BE2C (cell line): ENCODE measurements around the gene FRMD4B.

ENCODE experiments used
- DNase-seq: peaks from one replicate; pipeline ENCODE4 v3.0.0-alpha.2; 2020
- H3K27me3 ChIP-seq: fragments of 250-450 bp; sonication (Bioruptor Pico); 2 replicates; pipeline ENCODE4 v1.5.1; 2020; ENCODE audit warnings: mild to moderate bottlenecking
- H3K36me3 ChIP-seq: fragments of 250-450 bp; sonication (Bioruptor Pico); 2 replicates; pipeline ENCODE4 v1.5.1; 2020; ENCODE audit warnings: mild to moderate bottlenecking
- H3K4me1 ChIP-seq: fragments of 250-450 bp; sonication (Bioruptor Pico); 2 replicates; pipeline ENCODE4 v1.5.1; 2020
- H3K4me3 ChIP-seq: 2 replicates; pipeline ENCODE4 v1.5.1; 2011; ENCODE audit warnings: low read depth, low read length
- H3K9me3 ChIP-seq: fragments of 250-450 bp; sonication (Bioruptor Pico); 2 replicates; pipeline ENCODE4 v1.5.1; 2020
- CTCF ChIP-seq: IDR thresholded peaks from 2 replicates; pipeline ENCODE4 v1.5.1; 2012; ENCODE audit warnings: mild to moderate bottlenecking, low read depth, low read length

FRMD4B gene

GRCh38 chr3:69160107-69160506 lies 225.8 kb downstream of the FRMD4B start:
- Histone ChIP-seq H3K4me1 (no peaks in the 10 kb centered on the region), H3K9me3 (no peaks in the 10 kb centered on the region), H3K36me3 (no peaks in the 10 kb centered on the region), H3K27me3 (no peaks in the 10 kb centered on the region), H3K4me3 (no peak overlapping the region)
- DNase-seq = no peak
- no peak for TF ChIP-seq CTCF

GRCh38 chr3:69149586-69149985 lies 236.3 kb downstream of the FRMD4B start:
- Histone ChIP-seq H3K27me3 (no peaks in the 10 kb centered on the region), H3K36me3 (no peaks in the 10 kb centered on the region), H3K4me3 (no peak overlapping the region), H3K4me1 (peaks cover 5% of the 10 kb centered on the region; the same call in 1 of the 2 replicates), H3K9me3 (no peaks in the 10 kb centered on the region)
- DNase-seq = no peak
- no peak for TF ChIP-seq CTCF

GRCh38 chr3:69145688-69146087 lies 240.2 kb downstream of the FRMD4B start:
- Histone ChIP-seq H3K4me3 (no peak overlapping the region), H3K4me1 (peaks cover 6% of the 10 kb centered on the region; the same call in 1 of the 2 replicates), H3K9me3 (no peaks in the 10 kb centered on the region), H3K36me3 (no peaks in the 10 kb centered on the region), H3K27me3 (no peaks in the 10 kb centered on the region)
- no peak for TF ChIP-seq CTCF
- no peak for DNase-seq

- no peaks in the 10 kb centered on the region for H3K36me3 ChIP-seq
- TF ChIP-seq CTCF = no peak
- no peak overlapping the region for H3K4me3 ChIP-seq
- peaks cover 6% of the 10 kb centered on the region; the same call in 1 of the 2 replicates for H3K4me1 ChIP-seq
- peak; percentile 24 for DNase-seq
- no peaks in the 10 kb centered on the region for H3K27me3 ChIP-seq
- no peaks in the 10 kb centered on the region for H3K9me3 ChIP-seq
Observed at GRCh38 chr3:69144631-69145245, 241.2 kb downstream of the FRMD4B start.

- TF ChIP-seq CTCF = no peak
- H3K27me3 ChIP-seq = no peaks in the 10 kb centered on the region
- H3K4me1 ChIP-seq = peaks cover 6% of the 10 kb centered on the region; the same call in 1 of the 2 replicates
- no peaks in the 10 kb centered on the region for H3K36me3 ChIP-seq
- H3K9me3 ChIP-seq = no peaks in the 10 kb centered on the region
- no peak overlapping the region for H3K4me3 ChIP-seq
- no peak for DNase-seq
Observed at GRCh38 chr3:69143612-69144011, 242.3 kb downstream of the FRMD4B start.

GRCh38 chr3:69142797-69143454 lies 243.0 kb downstream of the FRMD4B start:
- H3K4me1 ChIP-seq = peaks cover 6% of the 10 kb centered on the region; the same call in 1 of the 2 replicates
- H3K4me3 ChIP-seq = no peak overlapping the region
- H3K36me3 ChIP-seq = no peaks in the 10 kb centered on the region
- no peak for TF ChIP-seq CTCF
- no peaks in the 10 kb centered on the region for H3K27me3 ChIP-seq
- DNase-seq = no peak
- H3K9me3 ChIP-seq = no peaks in the 10 kb centered on the region
